Measurements from ENCODE around the gene PDE6C. TPM values are rescaled to one million over a fixed set of nuclear protein-coding genes. Genes with fewer than 3 reads are reported as not detected.

The PDE6C gene
- total RNA-seq, 1 experiment from 2014 or later: not detected

DNA sequence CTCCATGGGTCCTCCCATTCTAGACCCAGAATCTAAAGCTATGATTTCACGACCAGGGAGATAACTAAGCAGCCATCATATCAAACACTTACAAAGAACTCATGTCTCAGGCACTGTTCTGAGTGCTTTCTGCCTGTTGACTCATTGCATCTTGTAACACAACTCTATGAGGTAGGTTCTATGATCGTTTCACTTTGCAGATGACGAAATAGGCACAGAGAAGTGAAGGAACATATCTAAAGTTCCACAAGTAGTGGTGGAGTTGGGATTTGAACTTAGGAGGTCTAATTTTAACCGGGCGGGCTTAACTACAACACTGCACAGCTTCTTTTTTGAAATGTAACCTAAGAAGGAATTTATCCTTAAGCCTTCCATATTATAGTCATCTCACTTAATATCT, 14.2 kb upstream of the PDE6C start:
- no peak for DNase-seq
- Mint-ChIP-seq H3K27me3 (ENCODE audit: unreplicated experiment) (peaks cover 15% of the 10 kb centered on the region), H3K36me3 (ENCODE audit: insufficient read depth, unreplicated experiment) (peaks cover 6% of the 10 kb centered on the region), H3K27ac (ENCODE audit: unreplicated experiment) (no peak overlapping the region), H3K4me3 (ENCODE audit: low read depth, unreplicated experiment) (no peak overlapping the region), H3K4me1 (ENCODE audit: low read depth, unreplicated experiment) (peaks cover 8% of the 10 kb centered on the region), H3K9me3 (ENCODE audit: low read depth, unreplicated experiment) (no peaks in the 10 kb centered on the region)
- intact Hi-C loops (cut with micrococcal nuclease; ENCODE audit: unreplicated experiment): no loop called here
- no TSS peak for BruUV-seq (replicated peaks)
- CTCF ChIA-PET: no interaction called here
- TF ChIP-seq, protein P1, sequence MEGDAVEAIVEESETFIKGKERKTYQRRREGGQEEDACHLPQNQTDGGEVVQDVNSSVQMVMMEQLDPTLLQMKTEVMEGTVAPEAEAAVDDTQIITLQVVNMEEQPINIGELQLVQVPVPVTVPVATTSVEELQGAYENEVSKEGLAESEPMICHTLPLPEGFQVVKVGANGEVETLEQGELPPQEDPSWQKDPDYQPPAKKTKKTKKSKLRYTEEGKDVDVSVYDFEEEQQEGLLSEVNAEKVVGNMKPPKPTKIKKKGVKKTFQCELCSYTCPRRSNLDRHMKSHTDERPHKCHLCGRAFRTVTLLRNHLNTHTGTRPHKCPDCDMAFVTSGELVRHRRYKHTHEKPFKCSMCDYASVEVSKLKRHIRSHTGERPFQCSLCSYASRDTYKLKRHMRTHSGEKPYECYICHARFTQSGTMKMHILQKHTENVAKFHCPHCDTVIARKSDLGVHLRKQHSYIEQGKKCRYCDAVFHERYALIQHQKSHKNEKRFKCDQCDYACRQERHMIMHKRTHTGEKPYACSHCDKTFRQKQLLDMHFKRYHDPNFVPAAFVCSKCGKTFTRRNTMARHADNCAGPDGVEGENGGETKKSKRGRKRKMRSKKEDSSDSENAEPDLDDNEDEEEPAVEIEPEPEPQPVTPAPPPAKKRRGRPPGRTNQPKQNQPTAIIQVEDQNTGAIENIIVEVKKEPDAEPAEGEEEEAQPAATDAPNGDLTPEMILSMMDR (IDR thresholded peaks at IDR 0.05; ENCODE audit: unreplicated experiment): no peak

GRCh38 chr10:93599335-93599734, 13.0 kb upstream of the PDE6C start:
- no peak for DNase-seq
- BruUV-seq (replicated peaks): no TSS peak
- Mint-ChIP-seq H3K4me1 (ENCODE audit: low read depth, unreplicated experiment) (peaks cover 8% of the 10 kb centered on the region), H3K27me3 (ENCODE audit: unreplicated experiment) (peaks cover 15% of the 10 kb centered on the region), H3K4me3 (ENCODE audit: low read depth, unreplicated experiment) (no peak overlapping the region), H3K27ac (ENCODE audit: unreplicated experiment) (no peak overlapping the region), H3K36me3 (ENCODE audit: insufficient read depth, unreplicated experiment) (peaks cover 6% of the 10 kb centered on the region), H3K9me3 (ENCODE audit: low read depth, unreplicated experiment) (no peaks in the 10 kb centered on the region)
- intact Hi-C loops (cut with micrococcal nuclease; ENCODE audit: unreplicated experiment): no loop called here
- TF ChIP-seq, protein P1 (IDR thresholded peaks at IDR 0.05; ENCODE audit: unreplicated experiment): no peak
- CTCF ChIA-PET: no interaction called here

- H3K4me3 Mint-ChIP-seq (ENCODE audit: low read depth, unreplicated experiment): no peak overlapping the region
- no peak overlapping the region for H3K27ac Mint-ChIP-seq (ENCODE audit: unreplicated experiment)
- intact Hi-C loops (cut with micrococcal nuclease; ENCODE audit: unreplicated experiment): no loop called here
- DNase-seq: no peak
- CTCF ChIA-PET: no interaction called here
- no peaks in the 10 kb centered on the region for H3K9me3 Mint-ChIP-seq (ENCODE audit: low read depth, unreplicated experiment)
- BruUV-seq (replicated peaks): no TSS peak
- peaks cover 6% of the 10 kb centered on the region for H3K36me3 Mint-ChIP-seq (ENCODE audit: insufficient read depth, unreplicated experiment)
- TF ChIP-seq, protein P1 (IDR thresholded peaks at IDR 0.05; ENCODE audit: unreplicated experiment): no peak
- peaks cover 8% of the 10 kb centered on the region for H3K4me1 Mint-ChIP-seq (ENCODE audit: low read depth, unreplicated experiment)
- peaks cover 15% of the 10 kb centered on the region for H3K27me3 Mint-ChIP-seq (ENCODE audit: unreplicated experiment)
These were observed 12.6 kb upstream of the PDE6C start for GRCh38 chr10:93599778-93600177.

DNA sequence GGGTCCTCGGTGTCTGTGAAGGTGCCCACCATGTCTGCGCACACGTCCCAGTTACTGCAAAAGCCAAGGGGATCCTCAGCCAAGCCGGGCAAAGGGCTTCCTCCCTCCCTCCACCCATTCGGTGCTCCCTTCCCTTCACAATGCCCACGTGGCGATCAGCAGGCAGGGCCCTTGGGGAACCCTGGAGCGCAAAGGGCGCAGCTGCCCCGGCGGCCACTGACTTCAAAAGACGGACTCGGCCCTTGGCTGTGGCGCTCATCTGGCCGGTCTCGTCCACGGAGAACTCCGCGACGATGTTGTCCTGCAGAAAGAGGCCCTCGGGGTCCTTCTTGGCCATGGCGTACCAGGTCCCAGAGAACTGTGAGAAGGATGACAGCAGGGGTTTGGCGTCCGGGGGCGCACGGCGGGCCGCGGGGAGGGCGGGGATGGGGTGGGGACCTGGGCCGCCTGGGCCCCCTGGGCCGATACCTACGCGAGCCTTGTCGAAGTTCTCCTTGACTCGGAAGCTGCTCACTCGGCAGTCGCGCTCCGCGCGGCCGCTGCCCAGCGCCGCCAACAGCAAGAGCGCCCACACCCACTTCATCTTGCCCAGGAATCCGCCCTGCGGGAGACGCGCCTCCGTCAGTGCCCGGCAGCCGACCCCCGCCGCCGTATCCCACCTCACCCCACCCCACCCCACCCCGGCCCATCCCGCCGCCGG, 11.7 kb upstream of the PDE6C start:
- intact Hi-C loops (cut with micrococcal nuclease; ENCODE audit: unreplicated experiment): no loop called here
- no peaks in the 10 kb centered on the region for H3K9me3 Mint-ChIP-seq (ENCODE audit: low read depth, unreplicated experiment)
- TF ChIP-seq, protein P1 (IDR thresholded peaks at IDR 0.05; ENCODE audit: unreplicated experiment): no peak
- CTCF ChIA-PET: interaction anchor here (0.6 kb wide), 1 partner anchor 72 kb away, joined by 5 read pairs; no protein-coding TSS in a partner anchor
- peaks cover 6% of the 10 kb centered on the region for H3K36me3 Mint-ChIP-seq (ENCODE audit: insufficient read depth, unreplicated experiment)
- peak overlapping the region; percentile 56 for H3K4me3 Mint-ChIP-seq (ENCODE audit: low read depth, unreplicated experiment)
- no peak for DNase-seq
- H3K4me1 Mint-ChIP-seq (ENCODE audit: low read depth, unreplicated experiment): peaks cover 8% of the 10 kb centered on the region
- no TSS peak for BruUV-seq (replicated peaks)
- peaks cover 15% of the 10 kb centered on the region for H3K27me3 Mint-ChIP-seq (ENCODE audit: unreplicated experiment)
- H3K27ac Mint-ChIP-seq (ENCODE audit: unreplicated experiment): no peak overlapping the region

All from Calu3 (cell line).